Nucleus accumbens (tissue), 56 donors: ENCODE measurements around the gene ABCC10.
A peak's percentile ranks its signal among the peaks of the same experiment; 100 is the strongest.
"Not testable (repeated sequence)": the region's sequence is repeated elsewhere in the genome, so short reads cannot be mapped to it uniquely, and the experiment has no call there.

ENCODE experiments used
- DNase-seq, 56 donors: peaks; one replicate each; lab custom pipeline; 2025; lab: John Stamatoyannopoulos, UW

Gene ABCC10, protein sequence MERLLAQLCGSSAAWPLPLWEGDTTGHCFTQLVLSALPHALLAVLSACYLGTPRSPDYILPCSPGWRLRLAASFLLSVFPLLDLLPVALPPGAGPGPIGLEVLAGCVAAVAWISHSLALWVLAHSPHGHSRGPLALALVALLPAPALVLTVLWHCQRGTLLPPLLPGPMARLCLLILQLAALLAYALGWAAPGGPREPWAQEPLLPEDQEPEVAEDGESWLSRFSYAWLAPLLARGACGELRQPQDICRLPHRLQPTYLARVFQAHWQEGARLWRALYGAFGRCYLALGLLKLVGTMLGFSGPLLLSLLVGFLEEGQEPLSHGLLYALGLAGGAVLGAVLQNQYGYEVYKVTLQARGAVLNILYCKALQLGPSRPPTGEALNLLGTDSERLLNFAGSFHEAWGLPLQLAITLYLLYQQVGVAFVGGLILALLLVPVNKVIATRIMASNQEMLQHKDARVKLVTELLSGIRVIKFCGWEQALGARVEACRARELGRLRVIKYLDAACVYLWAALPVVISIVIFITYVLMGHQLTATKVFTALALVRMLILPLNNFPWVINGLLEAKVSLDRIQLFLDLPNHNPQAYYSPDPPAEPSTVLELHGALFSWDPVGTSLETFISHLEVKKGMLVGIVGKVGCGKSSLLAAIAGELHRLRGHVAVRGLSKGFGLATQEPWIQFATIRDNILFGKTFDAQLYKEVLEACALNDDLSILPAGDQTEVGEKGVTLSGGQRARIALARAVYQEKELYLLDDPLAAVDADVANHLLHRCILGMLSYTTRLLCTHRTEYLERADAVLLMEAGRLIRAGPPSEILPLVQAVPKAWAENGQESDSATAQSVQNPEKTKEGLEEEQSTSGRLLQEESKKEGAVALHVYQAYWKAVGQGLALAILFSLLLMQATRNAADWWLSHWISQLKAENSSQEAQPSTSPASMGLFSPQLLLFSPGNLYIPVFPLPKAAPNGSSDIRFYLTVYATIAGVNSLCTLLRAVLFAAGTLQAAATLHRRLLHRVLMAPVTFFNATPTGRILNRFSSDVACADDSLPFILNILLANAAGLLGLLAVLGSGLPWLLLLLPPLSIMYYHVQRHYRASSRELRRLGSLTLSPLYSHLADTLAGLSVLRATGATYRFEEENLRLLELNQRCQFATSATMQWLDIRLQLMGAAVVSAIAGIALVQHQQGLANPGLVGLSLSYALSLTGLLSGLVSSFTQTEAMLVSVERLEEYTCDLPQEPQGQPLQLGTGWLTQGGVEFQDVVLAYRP (N-terminal part only)

DNA sequence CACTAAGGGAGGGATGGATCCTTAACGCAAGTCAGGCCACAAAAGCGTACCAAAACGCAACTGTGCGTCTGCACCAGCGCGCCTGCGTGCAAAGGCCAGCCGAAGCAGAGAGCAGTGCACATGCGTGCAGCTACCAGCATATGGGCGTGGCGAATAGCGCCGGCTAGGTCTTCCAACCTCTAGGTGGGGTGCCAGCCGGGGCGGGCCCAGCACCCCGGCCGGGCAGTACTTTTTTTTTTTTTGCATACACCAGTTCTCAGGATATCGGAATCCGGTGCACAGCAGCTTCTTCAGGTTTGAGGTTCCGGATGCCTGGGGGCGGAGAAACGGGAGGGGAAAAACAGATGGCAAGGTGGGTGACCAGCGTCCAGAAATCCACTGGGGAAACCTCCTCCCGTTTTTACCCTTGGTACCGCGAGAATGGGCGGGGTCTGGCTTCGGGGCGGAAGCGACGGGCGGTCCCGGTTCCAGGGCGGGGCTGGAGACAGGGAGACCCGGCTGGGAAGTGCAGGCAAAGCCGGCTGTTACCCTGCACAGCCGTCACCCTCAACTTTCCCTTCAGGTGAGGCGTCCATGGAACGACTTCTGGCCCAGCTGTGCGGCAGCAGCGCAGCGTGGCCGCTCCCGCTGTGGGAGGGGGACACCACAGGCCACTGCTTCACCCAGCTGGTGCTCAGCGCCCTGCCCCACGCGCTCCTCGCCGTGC, at the start of gene ABCC10:
ABCC10 (plus strand) TSS at position 136 of the 706 bp plus-strand sequence; CDS start at position 574, 438 bp downstream.
- peak; percentile 42 to 97 (median 90) for DNase-seq

DNA sequence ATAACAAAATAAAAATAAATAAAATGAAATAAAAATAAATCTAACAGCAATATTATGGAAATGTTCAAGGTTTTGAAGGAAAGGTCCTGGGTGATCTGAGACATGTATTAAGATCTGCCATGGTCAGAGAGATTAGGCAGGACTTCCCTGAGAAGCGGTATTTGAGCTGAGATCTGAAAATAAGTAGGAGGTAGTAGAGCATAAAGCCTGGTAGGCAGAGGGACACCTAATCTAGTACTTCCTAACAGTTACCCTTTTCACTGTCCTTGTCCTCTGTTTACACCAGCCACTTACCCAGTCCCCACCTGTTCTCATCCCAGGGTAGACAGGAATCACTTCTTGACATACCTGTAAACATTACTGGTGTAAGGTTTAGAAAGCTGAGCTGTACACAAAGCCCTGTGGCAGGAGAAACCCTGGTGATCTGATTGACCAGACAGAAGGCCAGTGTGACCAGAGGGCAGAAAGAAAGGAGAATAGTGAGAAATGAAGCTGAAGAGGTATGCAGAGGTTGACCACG, 49.6 kb upstream of the ABCC10 start:
- DNase-seq = no peak

DNA sequence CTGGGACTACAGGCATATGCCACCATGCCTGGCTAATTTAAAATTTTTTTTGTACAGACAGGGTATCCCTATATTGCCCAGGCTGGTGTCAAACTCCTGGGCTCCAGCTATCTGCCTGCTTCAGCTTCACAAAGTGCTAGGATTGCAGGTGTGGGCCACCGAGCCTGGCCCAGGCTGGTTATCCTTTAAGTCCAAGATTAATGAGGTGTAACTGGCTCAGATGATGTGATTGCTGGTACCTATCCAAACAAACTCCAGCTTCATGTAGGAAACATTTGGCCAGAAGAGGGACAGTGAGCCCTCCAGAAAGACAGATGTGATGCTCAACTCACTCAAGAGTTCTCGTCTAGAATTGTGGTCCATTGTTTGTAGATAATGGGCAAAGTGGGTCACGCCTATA, 48.7 kb upstream of the ABCC10 start:
- DNase-seq = no peak

DNA sequence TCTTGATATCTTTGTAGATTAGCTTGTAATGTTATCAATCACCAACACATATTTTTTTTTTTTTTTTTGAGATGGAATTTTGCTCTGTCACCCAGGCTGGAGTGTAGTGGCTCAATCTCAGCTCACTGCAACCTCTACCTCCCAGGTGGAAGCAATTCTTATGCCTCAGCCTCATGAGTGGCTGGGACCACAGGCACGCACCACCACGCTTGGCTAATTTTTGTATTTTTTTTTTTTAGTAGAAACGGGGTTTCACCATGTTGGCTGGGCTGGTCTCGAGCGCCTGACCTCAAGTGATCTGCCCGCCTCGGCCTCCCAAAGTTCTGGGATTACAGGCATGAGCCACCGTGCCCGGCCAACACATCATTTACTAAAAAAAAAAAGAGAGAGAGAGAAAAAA, 46.5 kb upstream of the ABCC10 start:
- DNase-seq = not testable (repeated sequence)

DNA sequence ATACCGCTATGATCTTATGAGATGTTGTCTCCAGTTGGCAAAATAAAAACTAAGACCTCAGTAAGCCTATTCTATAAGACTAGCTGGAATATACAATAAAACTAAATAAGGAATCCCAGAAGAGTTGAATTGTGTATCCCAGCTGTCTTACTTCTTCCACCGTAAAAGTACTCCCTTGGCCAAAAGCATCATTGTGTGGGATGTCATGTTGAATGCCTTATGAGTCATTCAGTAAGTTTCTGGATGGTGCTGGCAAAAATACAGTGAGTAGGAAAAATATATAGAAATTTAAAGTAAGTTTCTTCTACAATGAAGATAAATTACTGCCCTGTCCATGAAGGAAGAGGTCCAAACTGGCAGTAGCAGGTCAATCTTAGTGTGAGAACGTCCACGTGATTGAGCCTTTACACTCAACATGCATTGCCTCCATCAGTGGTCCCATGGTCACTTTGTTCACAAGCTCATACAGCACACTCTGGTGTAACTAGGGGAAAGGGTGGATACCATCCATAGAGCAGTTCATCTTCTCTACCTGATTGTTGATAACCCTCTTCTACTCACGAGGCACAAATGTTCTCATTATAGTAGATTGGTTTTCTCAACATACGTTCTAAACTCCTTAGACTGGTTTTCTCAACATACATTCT, 44.2 kb upstream of the ABCC10 start:
- no peak for DNase-seq

DNA sequence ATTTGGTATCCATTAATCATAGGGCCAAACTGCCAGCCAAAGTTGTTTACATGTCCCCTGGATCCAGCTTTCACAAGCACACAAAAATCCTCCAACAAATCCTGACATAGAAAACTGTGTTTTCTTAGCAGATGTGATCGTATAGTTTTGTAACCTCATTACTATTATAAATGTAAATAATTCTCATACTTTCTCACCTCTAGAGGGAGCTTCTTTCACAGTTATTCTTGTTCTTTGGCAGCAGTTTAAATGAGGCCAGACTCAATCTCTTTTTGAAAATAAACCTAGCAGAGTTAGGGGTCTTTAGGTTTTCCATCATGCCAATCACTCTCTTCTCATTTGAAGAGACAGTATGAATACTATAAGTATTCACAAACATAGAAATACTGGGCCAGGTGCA, 40.8 kb upstream of the ABCC10 start:
- no peak for DNase-seq

DNA sequence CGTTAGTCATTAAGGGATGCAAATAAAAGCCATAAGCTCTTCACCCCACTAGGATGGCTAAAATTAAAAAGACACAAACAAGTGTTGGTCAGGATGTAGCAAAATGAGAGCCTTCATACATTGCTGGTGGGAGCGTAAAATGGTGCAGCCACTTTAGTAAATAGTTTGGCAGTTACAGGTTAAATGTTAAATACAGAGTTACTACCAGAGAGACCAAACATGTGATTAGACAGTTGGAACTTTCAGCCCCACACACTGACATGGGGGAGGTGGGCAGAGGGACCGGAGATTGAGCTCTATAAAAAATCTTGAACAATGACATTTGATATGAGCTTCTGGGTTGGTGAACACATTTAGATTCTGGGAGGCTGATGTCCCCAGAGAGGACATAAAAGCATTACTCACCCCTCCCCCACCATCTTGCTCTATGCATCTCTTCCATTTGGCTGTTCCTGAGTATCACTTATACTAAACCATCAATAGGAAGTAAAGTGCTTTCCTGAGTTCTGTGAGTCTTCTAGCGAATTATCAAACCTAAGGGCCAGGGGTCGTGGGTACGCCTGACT, 37.5 kb upstream of the ABCC10 start:
- DNase-seq = no peak

DNA sequence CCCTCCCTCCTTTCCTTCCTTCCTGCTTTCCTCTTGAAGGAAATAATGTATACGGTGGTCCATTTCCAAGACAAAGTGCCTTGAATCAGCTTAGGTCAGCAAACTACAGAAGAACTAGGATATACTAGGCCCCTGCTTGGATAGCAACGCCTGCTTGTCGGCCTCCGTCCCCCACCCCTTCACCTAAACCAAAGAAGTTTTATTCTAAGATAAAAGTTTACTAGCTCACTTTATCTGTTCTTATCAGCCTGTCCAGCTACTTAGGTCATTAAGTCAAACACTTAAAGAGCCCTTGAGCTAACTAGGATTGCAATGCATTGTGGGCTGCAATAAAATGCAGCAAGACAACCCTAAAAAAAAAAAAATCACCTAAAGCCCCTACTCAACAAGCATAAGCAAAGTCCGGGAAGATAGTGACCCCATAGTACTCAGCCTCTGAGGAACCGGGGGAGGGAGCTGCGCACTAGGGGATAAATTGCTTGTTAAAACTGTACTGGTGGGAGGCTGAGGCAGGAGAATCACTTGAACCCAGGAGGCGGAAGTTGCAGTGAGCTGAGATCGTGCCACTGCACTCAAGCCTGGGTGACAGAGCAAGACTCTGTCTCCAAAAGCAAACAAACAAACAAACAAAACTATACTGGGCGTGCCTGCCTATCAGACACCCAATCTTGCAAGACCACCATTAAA, 36.4 kb upstream of the ABCC10 start:
- not testable (repeated sequence) for DNase-seq

DNA sequence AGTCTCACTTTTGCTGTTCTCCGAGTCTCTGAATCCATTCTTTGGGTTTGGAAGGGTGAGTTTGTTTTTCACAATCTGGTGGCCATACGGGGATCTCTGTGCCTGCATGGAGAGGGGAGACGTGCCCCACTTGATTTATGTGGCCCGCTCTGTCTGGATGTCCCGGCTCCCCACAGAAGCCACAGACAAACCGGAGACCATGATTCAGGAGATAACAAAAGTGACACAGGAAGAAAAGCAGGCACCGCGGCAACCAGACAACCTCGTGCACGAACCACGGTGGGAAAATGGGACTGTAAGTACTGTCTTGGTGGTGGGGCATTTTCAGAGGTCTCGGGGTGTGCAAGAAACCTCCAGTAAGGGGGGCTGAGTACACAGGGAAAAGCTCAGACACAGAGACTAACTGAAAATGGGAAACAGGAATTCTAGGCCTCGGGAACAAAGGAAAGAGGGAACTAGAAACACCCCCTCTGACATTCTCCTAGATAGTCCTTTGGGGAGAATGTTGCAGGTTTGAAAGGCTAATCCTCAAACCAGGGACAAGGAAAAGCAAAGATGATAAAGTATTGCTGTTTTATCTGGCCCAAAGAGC, 35.8 kb upstream of the ABCC10 start:
- no peak for DNase-seq

DNA sequence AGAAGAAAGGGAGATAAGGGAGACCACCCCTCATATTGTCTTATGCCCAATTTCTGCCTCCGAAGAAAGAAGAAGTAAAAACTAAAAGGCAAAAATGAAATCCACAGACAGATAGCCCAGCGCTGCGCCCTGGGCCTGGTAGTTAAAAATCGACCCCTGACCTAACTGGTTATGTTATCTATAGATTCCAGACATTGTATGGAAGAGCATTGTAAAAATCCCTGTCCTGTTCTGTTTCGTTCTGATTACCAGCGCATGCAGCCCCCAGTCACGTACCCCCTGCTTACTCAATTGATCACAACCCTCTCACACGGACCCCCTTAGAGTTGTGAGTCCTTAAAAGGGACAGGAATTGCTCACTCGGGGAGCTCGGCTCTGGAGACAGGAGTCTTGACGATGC, 34.2 kb upstream of the ABCC10 start:
- not testable (repeated sequence) for DNase-seq

DNA sequence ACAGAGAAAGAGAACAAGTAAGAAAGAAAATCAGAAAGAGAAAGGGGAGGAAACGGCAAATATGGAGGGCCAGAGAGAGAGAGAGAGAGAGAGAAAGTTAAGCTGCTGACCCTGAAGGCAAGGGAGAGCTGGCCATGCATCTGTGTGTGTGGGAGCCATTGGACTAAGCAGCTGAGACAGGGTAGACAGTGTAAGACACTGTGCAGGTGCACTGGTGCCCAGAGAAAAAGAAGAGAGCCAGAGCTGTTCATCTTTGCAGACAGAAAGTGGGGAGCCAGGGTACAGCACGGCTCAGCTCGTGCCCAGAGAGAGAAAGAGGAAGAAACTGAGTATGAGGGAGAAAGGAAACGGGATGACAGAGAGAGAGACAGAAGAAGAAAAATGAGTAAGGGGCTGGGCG, 33.7 kb upstream of the ABCC10 start:
- DNase-seq = no peak

DNA sequence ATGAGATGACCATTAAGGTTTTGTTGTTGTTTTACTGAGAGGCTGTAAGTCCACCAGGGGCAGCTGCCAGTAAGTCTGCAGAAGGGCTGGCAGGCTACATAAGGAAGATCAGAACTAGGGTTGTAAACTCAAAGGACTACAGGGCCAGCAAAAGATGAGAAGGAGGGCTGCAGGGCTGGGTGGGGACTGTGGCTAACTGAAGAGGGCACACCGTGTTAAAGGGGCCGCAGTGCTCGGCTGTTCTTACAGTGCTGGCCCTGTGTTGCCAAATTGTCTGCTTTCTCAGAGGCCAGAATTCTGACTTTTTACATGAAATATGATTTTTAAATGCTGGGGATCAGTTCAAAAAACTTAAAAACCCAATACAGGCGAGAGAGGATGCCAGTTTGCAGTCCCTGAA, 32.4 kb upstream of the ABCC10 start:
- no peak for DNase-seq

DNA sequence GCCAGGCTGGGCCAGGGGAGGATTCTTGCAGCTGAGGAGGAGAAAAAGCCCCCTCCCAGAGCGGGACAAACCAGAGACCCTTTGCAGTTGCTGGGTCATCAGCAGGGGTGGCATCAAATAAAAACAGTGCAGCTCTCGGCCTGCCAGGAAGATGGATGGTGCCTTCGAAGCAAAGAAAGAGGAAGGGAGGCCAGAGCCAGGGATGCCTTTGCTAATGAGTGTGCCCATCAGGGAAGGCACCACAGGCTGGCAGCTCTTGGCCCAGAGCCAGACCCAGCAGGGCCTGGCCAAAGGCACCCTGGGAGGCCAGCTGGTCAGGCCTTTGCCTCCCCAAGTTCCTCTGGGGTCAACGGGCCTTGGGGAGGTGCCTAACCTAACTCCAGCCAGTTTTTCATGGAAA, 31.6 kb upstream of the ABCC10 start:
- DNase-seq = peak in 16 of 56 donors; percentile 1 to 34 (median 10)

DNA sequence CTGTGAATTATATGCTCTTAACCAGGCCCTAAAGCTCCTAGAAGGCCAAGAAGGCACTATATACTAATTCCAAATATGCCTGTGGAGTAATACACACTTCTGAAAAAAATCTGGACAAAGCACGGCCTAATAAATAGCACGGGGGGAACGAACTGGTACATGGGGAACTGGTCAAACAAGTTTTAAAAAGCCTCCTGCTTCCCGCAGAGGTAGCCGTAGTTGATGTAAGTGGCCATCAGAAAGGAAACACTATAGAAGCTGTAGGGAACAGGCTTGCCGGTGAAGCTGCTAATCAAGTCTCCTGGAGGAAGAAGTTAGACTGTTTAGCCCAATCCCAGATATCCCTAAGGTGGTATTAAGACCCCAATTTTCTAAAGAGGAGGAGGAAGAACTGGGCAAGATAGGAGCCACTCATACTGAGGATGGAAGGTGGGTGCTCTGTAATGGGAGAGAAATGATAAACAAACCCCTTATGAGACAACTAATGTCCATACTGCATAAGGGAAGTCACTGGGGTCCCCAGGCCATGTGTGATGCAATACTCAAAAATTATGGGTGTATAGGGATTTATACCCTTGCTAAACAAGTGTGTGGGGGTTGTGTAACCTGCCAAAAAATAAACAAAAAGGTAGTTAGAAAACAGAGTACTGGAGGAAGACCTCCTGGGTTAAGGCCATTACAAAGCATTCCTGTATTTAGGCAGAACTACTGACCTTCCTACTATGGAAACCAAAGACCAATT, 30.8 kb upstream of the ABCC10 start:
- no peak for DNase-seq

DNA sequence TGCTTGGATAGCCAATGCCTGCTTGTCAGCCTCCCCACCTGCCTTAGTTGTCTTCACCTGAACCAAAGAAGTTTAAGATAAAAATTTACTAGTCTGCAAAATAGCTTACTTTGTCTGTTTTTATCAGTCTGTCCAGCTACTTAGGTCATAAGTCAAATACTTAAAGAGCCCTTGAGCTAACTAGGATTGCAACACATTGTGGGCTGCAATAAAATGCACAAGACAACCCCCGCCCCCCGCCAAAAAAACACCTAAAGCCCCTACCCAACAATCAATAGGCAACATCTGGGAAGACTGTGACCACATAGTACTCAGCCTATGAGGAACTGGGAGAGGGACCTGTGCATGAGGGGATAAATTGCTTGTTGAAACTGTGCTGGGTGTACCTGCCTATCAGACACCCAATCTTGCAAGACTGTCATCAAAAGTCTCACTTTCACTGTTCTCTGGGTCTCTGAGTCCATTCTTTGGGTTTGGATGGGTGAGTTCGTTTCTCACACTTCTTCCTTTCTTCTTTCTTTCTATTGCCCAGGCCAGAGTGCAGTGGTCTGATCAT, 27.3 kb upstream of the ABCC10 start:
- DNase-seq = no peak

DNA sequence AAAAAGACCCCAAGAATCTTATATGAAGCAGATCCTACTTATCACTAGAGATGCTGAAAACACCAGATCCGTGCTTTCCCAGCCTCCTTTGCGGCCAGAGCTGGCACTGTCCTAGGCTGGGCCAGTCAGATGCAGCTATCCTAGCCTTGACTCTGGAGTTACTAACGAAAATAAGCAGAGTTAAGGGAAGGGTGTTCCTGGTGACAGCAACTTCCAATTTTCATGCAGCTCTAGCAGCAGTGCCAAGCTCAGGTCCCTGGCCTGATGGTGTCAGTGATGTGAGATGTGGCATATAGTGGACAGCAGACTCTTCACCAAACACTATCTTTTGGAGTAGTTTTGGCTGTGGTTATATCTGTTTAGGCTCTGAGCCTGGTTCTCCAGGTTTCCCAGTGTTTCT, 25.6 kb upstream of the ABCC10 start:
- DNase-seq = no peak

DNA sequence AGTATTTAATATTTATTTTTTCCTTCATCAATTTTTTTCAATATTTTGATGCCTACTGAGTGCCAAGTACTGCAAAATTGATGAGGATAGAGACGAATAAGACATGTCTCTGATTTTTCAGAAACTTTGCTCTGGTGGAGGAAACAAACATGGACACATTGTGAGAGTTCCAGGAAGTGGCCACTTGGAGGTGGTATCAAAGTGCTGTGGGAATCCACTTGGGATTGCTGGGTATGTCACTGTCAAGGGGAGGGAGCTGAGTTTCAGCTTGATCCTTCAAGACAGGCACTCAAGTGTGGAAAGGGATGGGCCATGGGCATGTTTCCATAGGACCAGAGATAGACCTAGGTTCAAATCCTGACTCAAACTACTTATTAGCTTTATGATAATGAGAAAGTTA, 24.5 kb upstream of the ABCC10 start:
- DNase-seq = no peak
